Calu3 (cell line): ENCODE results near the gene TOM1L2. TPM values are rescaled to one million over a fixed set of nuclear protein-coding genes. Genes with fewer than 3 reads are reported as not detected.

Experiments used
- BruUV-seq: library from RNA; stranded (reverse); fragments of 400-500 nt; replicated peaks from 2 replicates; lab custom pipeline; 2021; lab: Mats Ljungman, UMichigan
- CTCF ChIA-PET: fragments of 300-600 bp; sonication (Branson Sonifier 250); formaldehyde crosslinking; loops from one replicate; lab custom pipeline; 2022; ENCODE audit warnings: antibody characterized with exemption; lab: Charles Lee
- DNase-seq: peaks from one replicate; pipeline ENCODE4 v3.0.0; 2022
- H3K27ac Mint-ChIP-seq: one replicate; pipeline ENCODE4 v1.8.0; 2022; ENCODE audit warnings: mixed read lengths; ENCODE audit not compliant: unreplicated experiment
- H3K27me3 Mint-ChIP-seq: one replicate; pipeline ENCODE4 v1.8.0; 2022; ENCODE audit warnings: mixed read lengths; ENCODE audit not compliant: unreplicated experiment
- H3K36me3 Mint-ChIP-seq: one replicate; pipeline ENCODE4 v1.8.0; 2022; ENCODE audit warnings: mild to moderate bottlenecking, moderate library complexity, mixed read lengths; ENCODE audit not compliant: insufficient read depth, unreplicated experiment
- H3K4me1 Mint-ChIP-seq: one replicate; pipeline ENCODE4 v1.8.0; 2022; ENCODE audit warnings: mild to moderate bottlenecking, low read depth, mixed read lengths; ENCODE audit not compliant: unreplicated experiment
- H3K4me3 Mint-ChIP-seq: one replicate; pipeline ENCODE4 v1.8.0; 2022; ENCODE audit warnings: mild to moderate bottlenecking, low read depth, moderate library complexity, mixed read lengths; ENCODE audit not compliant: unreplicated experiment
- H3K9me3 Mint-ChIP-seq: one replicate; pipeline ENCODE4 v1.8.0; 2022; ENCODE audit warnings: low read depth, mixed read lengths; ENCODE audit not compliant: unreplicated experiment
- intact Hi-C: fragments of 100-400 bp; cut with micrococcal nuclease; formaldehyde crosslinking; loops from one replicate; pipeline ENCODE4 v1.10.0; 2022; ENCODE audit not compliant: unreplicated experiment
- total RNA-seq: library from RNA; stranded (reverse); gene quantifications from 2 replicates; pipeline ENCODE4 v1.2.3, GENCODE V29; 2022
- TF ChIP-seq, protein P1 (sequence below): fragments of 200-600 bp; IDR thresholded peaks from one replicate; pipeline ENCODE4 v1.8.0; 2022; ENCODE audit warnings: antibody characterized with exemption; ENCODE audit not compliant: unreplicated experiment

The TOM1L2 gene
- total RNA-seq, 1 experiment from 2014 or later = 20.1 TPM

DNA sequence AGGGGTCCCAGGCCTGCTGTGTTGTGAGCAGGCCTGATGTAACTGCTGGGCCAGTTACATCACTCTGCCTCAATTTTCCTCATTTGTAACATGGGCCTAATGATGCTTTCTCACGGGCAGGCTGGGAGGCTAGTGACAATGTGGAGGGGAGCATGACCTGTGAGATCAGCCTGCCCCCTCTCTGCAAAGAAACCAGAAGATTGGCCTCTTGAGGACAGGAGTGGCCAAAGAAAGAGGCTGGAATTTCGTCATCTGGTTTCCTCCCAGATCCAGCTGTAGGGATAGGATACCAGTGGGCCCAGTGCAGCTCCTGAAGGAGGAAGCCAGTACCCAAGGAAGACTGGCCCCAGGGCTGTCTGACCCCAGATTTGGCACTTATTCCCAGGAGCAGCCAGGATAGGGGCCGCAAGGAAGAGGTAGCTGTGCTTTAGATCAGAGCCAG lies 134.8 kb downstream of the TOM1L2 start:
- DNase-seq = no peak
- intact Hi-C loops = loop anchor here (5.0 kb wide), 1 partner anchor 100 kb away; no protein-coding TSS in a partner anchor
- TF ChIP-seq, protein P1, sequence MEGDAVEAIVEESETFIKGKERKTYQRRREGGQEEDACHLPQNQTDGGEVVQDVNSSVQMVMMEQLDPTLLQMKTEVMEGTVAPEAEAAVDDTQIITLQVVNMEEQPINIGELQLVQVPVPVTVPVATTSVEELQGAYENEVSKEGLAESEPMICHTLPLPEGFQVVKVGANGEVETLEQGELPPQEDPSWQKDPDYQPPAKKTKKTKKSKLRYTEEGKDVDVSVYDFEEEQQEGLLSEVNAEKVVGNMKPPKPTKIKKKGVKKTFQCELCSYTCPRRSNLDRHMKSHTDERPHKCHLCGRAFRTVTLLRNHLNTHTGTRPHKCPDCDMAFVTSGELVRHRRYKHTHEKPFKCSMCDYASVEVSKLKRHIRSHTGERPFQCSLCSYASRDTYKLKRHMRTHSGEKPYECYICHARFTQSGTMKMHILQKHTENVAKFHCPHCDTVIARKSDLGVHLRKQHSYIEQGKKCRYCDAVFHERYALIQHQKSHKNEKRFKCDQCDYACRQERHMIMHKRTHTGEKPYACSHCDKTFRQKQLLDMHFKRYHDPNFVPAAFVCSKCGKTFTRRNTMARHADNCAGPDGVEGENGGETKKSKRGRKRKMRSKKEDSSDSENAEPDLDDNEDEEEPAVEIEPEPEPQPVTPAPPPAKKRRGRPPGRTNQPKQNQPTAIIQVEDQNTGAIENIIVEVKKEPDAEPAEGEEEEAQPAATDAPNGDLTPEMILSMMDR = no peak

DNA sequence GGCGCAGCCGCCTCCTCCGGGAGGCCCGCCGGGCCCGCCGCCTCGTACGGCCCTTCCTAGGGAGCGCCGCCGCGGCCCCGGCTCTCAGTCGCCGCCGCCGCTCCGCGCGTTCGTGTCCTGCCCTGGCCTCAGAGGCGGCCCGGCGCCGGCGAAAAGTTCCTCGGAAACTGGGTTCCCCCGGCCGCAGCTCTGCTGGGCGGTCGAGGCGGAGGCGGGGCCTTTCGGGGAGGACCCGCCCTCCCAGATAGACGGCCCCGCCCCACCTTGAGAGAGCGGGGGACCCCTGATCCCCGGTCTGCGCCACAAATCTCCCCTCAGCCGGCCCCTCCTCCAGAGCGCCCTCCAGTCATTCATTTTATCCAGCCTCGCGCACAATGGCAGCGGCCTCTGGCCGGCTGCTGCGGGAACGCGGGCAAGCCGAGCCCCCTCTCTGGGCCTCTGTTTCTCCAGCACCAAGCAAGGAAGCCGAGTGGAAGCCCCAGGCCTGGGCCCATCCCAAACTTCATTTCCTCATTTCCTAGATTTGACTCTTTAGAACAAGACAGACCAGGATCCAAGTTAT lies 135.3 kb downstream of the TOM1L2 start, which contains the start of gene SREBF1:
SREBF1 (minus strand) TSS at position 169 of the 562 bp plus-strand sequence. CDS start 169 bp downstream, outside the sequence.
- Mint-ChIP-seq H3K27me3 (no peaks in the 10 kb centered on the region), H3K9me3 (no peaks in the 10 kb centered on the region), H3K27ac (peak within 1 kb of the TSS; percentile 95), H3K4me1 (peaks cover 42% of the 10 kb centered on the region), H3K36me3 (peaks cover 60% of the 10 kb centered on the region), H3K4me3 (peak within 1 kb of the TSS; percentile 86)
- BruUV-seq = no TSS peak
- intact Hi-C loops = loop anchor here (5.0 kb wide), 1 partner anchor 100 kb away; no protein-coding TSS in a partner anchor
- CTCF ChIA-PET = interaction anchor here (1.6 kb wide), 1 partner anchor 23 kb away, joined by 3 read pairs; no protein-coding TSS in a partner anchor
- peak; percentile 57 for DNase-seq
- TF ChIP-seq, protein P1 = no peak

More for the DNA sequence above, 134.8 kb downstream of the TOM1L2 start:
- CTCF ChIA-PET = interaction anchor here (1.2 to 1.6 kb wide), 2 partner anchors 22 to 53 kb away, joined by 3 read pairs; no protein-coding TSS in a partner anchor
- peaks cover 37% of the 10 kb centered on the region for H3K4me1 Mint-ChIP-seq
- TSS peak; percentile 69 for BruUV-seq
- peak overlapping the region; percentile 95 for H3K27ac Mint-ChIP-seq
- peak overlapping the region; percentile 86 for H3K4me3 Mint-ChIP-seq
- no peaks in the 10 kb centered on the region for H3K27me3 Mint-ChIP-seq
- no peaks in the 10 kb centered on the region for H3K9me3 Mint-ChIP-seq
- peaks cover 61% of the 10 kb centered on the region for H3K36me3 Mint-ChIP-seq

- CTCF ChIA-PET = interaction anchor here (0.5 to 1.4 kb wide), 2 partner anchors 24 to 136 kb away, joined by 3 to 4 read pairs; partner anchors contain the start of gene TOM1L2
- Mint-ChIP-seq H3K27me3 (no peaks in the 10 kb centered on the region), H3K4me3 (peak overlapping the region; percentile 86), H3K27ac (peak overlapping the region; percentile 95), H3K36me3 (peaks cover 61% of the 10 kb centered on the region), H3K4me1 (peaks cover 41% of the 10 kb centered on the region), H3K9me3 (no peaks in the 10 kb centered on the region)
- BruUV-seq = no TSS peak
- peak; percentile 96 for DNase-seq
- TF ChIP-seq, protein P1 = no peak
- intact Hi-C loops = loop anchor here (5.0 kb wide), 1 partner anchor 99 kb away; no protein-coding TSS in a partner anchor
Observed at GRCh38 chr17:17836250-17836817, 135.9 kb downstream of the TOM1L2 start.

- intact Hi-C loops = loop anchor here (5.0 kb wide), 1 partner anchor 98 kb away; no protein-coding TSS in a partner anchor
- TF ChIP-seq, protein P1 = no peak
- peak overlapping the region; percentile 90 for H3K27ac Mint-ChIP-seq
- no peaks in the 10 kb centered on the region for H3K27me3 Mint-ChIP-seq
- H3K4me1 Mint-ChIP-seq = peaks cover 34% of the 10 kb centered on the region
- TSS peak; percentile 27 for BruUV-seq
- H3K9me3 Mint-ChIP-seq = no peaks in the 10 kb centered on the region
- H3K36me3 Mint-ChIP-seq = peaks cover 66% of the 10 kb centered on the region
- CTCF ChIA-PET = interaction anchor here (1.4 kb wide), 1 partner anchor 24 kb away, joined by 4 read pairs; no protein-coding TSS in a partner anchor
- peak overlapping the region; percentile 86 for H3K4me3 Mint-ChIP-seq
- no peak for DNase-seq
Observed at GRCh38 chr17:17835415-17836249, 136.6 kb downstream of the TOM1L2 start.
